ENCODE data around the gene IFNK.

Gene IFNK

DNA sequence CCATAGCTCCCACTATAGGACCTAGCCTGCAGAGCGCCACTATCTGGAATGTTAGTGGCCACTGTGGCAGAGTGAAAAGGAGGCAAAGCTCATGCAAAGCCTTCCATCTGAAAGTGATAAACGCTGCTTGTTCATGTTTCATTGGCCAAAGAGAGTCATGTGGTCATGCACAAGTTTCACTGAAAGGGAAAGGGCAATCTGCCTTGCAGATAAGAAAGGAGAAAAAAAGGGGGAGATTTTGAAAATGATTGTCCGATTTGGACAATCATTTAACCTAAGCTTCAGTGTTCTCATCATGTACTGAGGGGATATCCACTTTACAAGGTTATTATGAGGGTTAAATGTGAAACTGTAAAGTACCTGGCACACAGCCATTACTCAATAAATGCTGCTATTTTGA is 14.6 kb downstream of the IFNK start:
- no peak for DNase-seq (ENCODE audit: low read depth in 2 of 2)

DNA sequence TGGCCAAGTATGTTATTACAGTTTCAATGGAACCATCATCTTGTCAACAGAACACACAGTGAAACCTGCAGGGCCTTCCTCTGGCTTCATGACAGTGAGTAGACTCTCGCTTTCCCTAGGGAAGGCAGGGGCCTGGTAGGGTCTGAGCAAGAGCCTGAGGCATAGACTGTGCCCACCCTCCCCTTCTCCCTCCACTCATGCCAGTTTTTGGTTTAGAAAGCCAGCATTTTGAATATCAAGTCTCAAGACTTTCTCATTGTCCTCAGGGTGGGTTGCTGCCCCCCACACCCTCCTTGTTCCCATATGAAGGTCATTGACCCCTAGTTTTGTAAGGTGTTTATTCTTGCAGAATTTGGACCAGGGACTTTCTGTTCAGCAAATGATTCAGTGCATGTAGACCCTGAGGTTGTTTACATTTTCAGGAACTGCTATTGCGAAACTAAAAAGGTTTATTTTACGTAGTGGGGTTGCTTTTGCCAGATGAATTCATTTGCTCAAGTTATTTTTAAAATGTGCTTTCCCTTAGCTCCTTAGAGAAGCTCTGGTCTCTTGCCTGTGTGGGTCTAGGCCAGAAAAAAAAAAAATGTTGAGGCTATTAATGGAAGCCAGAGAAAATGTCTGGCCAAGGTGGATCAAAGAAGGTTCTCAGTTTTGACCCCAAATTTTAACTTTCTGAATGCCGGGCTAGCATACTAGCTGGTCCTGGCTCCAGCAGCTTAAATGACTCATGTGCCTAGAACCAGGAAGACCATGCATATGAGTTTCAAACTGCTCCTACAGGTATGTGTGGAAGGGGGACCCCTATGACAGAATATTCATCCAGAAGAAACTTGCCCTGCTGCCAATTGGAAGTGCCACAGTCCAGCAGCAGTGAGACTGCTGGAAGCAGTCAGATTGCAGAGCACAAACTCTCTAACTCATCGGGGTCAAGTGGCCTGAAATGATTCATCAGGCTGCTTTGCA is 15.7 kb downstream of the IFNK start:
- DNase-seq (ENCODE audit: low read depth in 2 of 2), result peak in 1 of 2 experiments; percentile 23

DNA sequence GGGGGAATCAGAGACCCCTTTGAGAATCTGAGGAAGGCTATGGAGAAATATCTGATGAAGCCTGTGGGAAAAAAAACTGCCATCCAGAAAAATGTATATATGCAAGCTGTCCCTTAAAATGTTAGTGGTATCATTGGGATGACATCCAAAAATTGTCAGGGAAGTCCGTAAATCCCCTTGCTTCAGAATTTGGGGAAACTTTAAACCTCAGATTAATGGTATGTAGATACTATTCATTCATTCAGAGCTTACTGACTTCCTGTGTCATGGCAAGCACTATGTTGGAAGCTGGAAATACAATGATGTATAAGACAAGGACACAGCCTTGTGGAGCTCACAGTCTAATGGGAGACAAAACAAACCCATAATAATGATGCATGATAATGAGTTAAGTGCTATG is 16.4 kb downstream of the IFNK start:
- no peak for DNase-seq (ENCODE audit: low read depth in 2 of 2)

DNA sequence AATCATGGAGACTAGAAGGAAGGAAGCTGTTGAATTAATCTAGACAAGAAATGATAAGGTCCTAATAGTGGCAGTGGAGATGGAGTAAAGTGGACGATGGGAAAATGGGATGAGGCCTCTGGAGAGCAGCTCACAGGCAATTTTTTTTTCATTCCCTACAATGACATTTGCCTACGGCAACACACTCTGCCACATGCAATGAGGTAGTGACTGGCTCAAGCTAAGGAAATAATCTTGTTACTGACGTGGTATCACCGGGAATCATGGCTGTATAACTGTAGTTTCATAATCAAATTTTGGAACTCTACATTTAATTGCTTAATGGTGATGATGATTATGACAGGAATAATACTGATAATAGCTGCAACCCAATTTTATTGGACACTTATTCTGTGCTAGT is 17.6 kb downstream of the IFNK start:
- DNase-seq (ENCODE audit: low read depth in 2 of 2), result no peak

DNA sequence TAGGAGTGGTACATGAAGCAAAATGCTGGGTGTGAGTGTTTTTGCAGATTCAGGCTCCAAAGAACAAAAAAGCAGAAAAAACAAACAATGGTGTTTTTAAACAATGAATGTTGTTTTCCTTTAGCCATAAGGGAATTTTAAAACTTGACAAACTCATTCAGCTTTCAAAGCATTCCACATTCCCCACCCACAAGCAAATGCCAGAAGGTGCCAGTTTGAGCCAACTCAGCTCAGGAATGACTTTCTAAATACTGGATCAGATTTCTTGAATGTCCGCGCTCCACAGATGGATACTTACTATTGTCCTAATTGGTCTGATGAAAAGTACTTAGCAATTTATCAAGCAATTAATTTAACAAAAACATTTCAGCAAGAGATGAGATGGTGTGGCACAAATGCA is 18.4 kb downstream of the IFNK start:
- no peak for DNase-seq (ENCODE audit: low read depth in 2 of 2)

DNA sequence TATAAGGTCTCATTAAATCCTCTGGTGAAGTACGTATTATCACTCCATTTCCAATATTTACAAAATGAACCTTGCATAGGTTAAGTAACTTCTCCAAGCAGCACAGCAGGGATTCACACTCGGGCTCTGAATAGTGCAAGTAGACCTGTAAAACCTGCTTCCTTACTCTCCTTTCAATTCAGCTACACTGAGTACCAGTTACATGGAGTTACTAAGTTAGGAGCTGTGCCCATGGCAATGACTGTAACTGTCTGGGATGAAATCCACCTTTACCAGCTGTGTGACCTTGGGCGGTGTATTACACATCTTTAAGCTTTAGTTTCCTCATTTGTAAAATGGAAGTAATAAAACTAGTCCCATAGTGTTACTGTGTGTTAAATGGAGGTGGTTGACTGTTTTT is 21.4 kb downstream of the IFNK start:
- DNase-seq (ENCODE audit: low read depth in 2 of 2), result no peak

DNA sequence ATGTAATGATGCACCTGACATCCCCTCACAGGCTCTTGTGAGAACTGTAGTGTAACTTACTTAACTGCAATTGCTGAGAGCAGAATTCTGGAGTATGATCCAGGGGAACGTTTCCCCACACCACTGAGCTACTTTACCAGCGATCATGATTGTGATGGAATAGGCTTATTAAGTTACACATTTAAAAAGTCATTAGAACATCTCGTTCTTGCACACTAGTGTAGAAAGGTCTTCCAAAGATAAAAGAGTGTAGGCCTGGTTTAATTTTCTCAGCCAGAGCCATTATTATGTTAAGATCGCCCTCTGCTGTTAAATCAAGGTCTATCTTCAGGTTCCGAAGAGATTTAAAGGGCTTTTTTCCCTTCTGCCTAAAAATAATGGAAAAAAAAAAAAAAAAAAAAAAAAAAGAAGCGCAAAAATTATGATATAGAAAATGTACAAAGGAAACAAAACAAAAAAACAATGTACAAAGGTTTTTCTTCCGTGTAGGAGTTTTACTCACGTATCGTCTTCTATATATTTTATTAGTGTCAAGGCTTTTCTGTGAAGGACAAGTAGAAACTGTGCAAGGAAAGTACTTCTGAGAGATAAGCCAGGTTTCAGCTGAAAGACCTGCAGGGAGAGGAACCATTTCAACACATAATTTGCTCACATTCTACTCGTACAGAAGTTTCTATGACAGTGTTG is 24.1 kb downstream of the IFNK start:
- DNase-seq (ENCODE audit: low read depth in 2 of 2), result no peak

DNA sequence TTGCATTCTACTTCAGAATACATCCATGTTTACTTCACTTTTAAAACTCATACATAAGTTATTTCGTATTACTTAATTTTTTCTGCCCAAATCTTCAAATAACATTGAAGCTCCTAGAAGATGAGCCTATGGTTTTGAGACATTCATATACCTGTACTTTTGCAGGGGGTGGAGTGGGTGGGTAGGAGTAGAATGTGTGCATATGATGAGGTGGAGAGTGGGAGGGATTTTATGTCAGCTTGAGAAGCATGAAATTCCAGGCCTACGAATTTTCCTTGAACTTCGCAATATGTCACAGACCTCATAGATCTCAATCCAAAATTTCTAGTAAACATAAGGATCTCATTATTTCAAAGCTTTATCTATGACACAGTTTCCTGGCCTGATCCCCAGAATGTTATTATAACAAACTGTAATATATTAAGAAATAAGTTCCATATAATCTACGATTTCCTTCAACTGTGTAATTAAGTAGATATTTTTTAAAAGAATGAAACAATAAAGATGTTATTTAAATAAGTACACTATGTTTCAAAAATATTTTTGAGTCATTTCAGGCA is 25.2 kb downstream of the IFNK start:
- peak; percentile 47 to 53 for DNase-seq (ENCODE audit: low read depth in 2 of 2)

DNA sequence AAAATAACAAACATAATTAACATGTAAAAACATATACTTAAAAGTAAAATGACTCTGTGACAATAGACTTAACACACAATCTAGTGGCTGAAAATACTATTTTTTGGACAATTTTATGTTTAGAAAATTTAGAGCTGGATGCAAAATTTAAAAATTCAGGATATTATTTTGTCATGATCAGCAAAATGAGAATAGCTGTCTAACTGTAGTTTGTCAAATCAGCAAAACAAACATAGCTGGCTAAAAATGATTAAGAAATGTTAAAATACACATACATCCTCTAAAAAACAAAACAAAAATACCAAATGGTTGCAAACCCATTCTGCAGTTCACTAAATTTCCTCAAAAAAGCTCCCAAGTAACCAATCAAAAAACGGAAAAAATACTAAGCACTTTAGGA is 30.6 kb downstream of the IFNK start:
- no peak for DNase-seq (ENCODE audit: low read depth in 2 of 2)

DNA sequence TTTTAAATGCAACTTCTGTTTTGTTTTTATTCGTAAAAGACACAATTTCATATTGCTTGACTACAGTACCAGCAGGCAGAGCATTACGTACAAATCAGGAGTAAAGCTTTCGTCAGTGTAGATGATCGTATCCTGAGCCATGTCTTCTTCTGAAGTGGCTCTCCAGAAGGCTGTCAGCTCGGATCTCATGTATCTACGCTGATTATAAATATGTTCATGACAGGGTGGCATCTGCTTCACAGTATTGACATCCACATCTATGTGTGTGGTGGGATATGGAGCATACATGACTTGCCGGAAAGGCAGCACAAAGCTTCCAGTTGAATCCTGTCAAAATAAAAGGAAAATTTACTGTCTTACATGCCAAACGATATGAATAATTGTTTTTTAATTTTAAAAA is 32.4 kb downstream of the IFNK start:
- DNase-seq (ENCODE audit: low read depth in 2 of 2), result no peak

DNA sequence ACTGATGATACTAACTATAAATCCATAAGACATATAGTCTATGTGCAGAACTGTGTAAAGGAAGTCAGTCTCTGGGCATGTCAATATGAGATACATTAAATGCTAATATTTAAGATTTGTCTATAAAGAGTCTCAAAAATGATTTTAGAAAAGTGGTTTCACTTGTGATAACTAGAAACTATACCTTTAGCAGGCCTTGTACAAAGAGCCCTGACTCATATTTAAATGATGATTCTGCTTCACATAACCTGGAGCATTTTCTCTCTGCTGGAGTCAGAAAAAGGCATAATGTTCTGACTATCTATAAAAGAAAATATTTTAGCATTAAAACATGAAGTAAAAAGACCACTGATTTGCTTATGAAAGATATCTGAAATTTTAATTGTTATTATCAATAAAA is 34.2 kb downstream of the IFNK start:
- DNase-seq (ENCODE audit: low read depth in 2 of 2), result no peak

DNA sequence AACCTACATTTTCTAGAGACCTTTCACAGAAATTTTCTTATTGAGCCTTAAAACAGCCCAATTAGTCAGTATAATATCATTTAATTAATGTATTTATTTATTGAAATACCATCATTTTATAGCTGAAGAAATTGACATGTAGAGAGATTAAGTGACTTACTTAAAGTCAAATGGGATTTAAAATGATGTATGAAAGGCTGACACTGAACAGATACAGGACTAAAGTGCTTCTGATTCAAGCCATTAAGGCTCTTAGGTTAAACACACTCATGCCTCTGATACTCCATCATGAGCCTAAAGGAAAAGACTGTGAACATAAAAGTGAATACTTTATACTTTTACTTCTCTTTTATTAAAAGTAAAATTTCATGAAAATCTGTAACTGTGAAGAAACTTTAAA is 36.4 kb downstream of the IFNK start:
- no peak for DNase-seq (ENCODE audit: low read depth in 2 of 2)

DNA sequence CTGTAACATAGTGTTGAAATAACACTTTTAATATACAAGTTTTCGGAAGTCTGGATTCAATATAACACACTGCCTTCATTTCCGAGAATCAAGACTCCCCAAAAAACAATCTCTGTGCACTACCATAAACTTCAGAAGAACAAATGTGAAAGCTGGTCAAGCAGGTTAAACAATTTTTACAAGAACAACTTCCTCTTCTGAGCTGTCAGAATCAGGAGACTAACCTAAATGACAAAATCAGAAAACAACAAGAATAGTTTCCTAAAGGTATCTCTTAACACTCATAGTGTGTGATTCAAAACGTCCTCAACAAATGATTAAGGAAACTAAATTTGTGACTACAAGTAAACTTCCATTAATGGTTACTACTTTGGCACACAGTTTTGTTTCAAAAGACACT is 37.6 kb downstream of the IFNK start:
- DNase-seq (ENCODE audit: low read depth in 2 of 2), result no peak

DNA sequence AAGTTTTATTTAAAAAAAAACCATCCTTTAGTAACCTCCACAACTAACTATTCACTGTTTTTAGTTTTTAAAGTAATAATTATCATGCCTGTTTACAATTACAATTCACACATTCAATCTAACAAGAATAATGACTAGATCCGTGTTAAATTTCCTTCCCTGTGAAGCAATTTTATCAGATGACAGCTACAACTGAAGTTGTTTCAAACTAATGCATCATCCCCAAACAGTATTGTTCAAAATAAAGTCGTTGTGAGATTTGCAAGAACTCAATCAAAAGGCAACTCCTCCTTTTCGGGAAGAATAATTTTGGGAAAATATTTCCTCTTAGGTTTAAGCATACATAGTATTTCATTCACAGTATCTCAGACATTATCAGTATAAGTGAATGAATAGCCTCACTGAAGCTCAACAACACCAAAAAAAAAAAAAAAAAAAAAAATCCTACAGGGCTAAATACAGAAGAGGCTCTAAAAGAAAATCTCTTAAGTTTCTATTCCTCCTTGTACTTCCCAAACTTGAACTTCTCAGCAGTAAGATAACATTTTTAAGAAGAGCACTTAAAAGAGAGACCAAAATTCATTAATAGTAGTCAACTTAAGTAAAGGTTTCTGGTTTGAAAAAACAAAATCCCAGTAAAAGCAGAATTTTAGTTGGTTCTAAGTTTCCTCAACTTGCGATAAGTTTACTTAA is 39.8 kb downstream of the IFNK start:
- DNase-seq (ENCODE audit: low read depth in 2 of 2), result no peak

DNA sequence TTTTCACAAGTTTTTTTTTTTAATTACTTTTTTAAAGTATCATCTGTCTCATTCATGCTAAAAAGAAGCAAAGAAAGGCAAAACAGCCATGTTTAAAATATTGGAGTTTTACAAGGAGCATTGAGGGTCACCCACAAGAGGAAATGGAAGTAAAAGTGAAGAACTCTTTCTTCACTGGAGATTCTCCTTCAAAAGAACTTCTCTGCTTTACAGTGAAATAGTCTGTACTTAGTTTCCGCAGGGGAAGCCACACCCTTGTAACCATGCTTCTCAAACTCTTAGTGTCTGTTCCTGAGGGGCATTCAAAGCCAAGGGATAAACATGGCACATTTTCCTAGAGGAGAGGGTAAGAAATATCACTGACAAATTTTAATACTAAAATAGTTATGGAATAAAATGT is 40.6 kb downstream of the IFNK start:
- DNase-seq (ENCODE audit: low read depth in 2 of 2), result no peak

DNA sequence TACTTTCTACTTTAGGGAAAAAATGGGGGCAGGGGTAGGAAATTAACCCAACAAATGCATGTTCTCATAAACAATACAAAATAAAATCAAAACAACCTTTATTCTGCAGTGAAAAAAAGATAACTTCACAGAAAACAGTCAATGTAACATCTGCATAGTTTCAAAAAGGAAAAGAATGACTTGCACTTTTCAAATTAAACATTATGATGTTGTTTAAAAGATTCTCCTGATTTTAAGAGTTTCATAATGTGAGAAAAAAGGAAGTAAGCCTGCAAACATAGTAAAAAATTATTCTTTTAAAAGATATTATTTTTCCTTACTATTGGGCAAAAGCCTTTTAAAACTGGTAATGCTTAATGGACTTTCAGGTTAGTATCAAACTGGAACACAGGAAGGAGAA is 41.6 kb downstream of the IFNK start:
- no peak for DNase-seq (ENCODE audit: low read depth in 2 of 2)

DNA sequence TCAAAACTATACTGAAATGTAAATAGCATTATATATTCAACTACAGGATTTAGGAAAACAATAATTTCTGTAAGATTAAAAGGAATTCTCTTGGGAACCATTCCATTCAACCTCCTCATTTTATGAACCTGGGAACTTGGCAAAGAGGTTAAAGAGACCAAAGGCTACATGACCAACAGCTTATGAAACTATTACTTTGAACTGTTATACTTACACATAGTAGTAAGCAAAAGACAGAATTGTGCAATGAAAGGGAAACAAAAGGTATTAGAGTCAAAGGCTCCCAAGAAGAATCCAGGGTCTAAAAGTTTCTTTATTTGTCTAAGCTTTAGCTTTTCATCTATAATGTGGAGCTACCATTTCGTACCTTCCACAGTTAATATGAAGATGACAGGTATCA is 42.0 kb downstream of the IFNK start:
- no peak for DNase-seq (ENCODE audit: low read depth in 2 of 2)

DNA sequence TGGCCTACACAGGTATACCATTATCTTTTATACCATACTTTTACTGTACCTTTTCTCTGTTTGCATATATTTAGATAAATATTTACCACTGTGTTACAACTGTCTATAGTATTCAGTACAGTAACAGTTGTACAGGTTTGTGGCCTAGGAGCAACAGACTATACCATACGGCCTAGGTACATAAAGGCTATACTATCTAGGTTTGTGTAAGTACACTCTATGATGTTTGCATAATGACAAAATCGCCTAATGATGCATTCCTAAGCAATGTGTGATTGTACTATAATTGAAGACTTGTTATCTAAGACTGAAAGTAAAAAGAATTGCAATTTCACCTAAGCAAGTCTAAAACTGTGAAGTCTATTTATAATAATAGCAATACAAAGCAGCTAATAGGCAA is 45.3 kb downstream of the IFNK start:
- no peak for DNase-seq (ENCODE audit: low read depth in 2 of 2)

DNA sequence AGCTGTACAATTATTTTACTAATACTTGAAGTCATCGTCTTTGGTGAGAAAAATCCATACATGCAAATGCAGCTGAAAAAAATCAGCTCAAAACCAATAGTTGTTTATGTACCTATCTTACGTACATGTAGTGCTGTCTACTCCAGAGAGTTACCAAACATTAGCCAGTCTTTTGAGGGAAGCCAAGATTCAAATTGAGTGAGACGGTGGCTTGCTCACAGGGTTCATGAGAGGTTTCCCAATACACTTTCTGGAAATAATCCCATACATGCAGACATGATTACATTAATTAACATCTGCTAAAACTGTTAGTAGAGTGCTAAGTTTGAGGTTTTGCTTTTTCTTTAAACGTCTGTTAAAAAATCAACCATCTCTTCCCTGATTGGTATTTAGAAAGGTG is 46.9 kb downstream of the IFNK start:
- no peak for DNase-seq (ENCODE audit: low read depth in 2 of 2)

DNA sequence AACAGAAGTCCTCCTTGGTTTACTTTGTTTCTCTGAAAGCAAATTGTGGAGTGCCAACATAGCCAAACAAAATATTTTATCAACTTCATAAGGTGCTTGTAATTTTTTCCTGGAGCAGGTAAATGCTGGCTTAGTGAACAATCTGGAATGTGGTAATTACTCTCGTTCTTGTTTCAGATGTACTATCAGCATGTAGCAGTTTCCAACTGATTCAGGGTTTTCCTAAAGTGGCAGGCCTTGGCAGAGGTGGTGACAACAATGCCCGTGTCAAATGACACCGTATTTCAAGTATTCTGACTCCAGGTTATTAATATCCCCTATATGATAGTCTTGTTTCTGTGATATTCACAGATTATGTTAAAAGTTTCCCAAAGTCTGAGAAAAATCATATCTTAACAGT is 48.0 kb downstream of the IFNK start:
- DNase-seq (ENCODE audit: low read depth in 2 of 2), result no peak

DNA sequence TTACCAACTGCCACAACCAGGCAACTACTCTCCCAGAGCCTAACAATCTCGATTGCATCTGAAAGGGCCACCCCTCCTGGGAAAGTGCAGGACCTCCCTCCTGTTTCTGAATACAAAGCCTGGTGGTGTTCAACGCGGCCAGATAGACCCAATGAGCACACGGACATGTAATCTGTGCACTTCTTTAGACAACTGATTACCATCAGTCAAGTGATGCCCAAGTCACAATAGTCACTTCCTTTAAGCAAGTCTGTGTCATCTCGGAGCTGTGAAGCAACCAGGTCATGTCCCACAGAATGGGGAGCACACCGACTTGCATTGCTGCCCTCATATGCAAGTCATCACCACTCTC is 48.5 kb downstream of the IFNK start:
- DNase-seq (ENCODE audit: low read depth in 2 of 2), result no peak

DNA sequence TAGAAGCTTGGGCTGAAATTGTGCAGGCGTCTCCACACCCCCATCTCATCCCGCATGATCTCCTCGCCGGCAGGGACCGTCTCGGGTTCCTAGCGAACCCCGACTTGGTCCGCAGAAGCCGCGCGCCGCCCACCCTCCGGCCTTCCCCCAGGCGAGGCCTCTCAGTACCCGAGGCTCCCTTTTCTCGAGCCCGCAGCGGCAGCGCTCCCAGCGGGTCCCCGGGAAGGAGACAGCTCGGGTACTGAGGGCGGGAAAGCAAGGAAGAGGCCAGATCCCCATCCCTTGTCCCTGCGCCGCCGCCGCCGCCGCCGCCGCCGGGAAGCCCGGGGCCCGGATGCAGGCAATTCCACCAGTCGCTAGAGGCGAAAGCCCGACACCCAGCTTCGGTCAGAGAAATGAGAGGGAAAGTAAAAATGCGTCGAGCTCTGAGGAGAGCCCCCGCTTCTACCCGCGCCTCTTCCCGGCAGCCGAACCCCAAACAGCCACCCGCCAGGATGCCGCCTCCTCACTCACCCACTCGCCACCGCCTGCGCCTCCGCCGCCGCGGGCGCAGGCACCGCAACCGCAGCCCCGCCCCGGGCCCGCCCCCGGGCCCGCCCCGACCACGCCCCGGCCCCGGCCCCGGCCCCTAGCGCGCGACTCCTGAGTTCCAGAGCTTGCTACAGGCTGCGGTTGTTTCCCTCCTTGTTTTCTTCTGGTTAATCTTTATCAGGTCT is 49.0 kb downstream of the IFNK start, which contains the start of gene C9orf72:
Gene C9orf72, minus strand, starts transcription at position 564 of the 716 bp plus-strand sequence. CDS start 6,361 bp downstream, outside the sequence.
- no peak for DNase-seq (ENCODE audit: low read depth in 2 of 2)

Measured in fibroblast of skin of left biceps (primary cell).